ENCODE measurements around the gene CYTH1.

- no peak for TF ChIP-seq CTCF (IDR thresholded peaks at IDR 0.05)
- TF ChIP-seq POLR2A (IDR thresholded peaks at IDR 0.05) = no peak
Observed at GRCh38 chr17:78643326-78643725, 138.7 kb downstream of the CYTH1 start.

All from testis (tissue), 2 donors.